Kidney epithelial cell (primary cell): ENCODE results near the gene PRXL2C. TPM values are rescaled to one million over a fixed set of nuclear protein-coding genes. Genes with fewer than 3 reads are reported as not detected.
"Not testable (repeated sequence)": the region's sequence is repeated elsewhere in the genome, so short reads cannot be mapped to it uniquely, and the experiment has no call there.

Experiments used
- DNase-seq: peaks from one replicate; pipeline ENCODE4 v3.0.0-alpha.2; 2010; ENCODE audit warnings: low read depth
- H3K27me3 ChIP-seq: 2 replicates; pipeline ENCODE4 v1.6.0; 2011; ENCODE audit warnings: low read length; ENCODE audit not compliant: control insufficient read depth, insufficient read depth
- H3K36me3 ChIP-seq: 2 replicates; pipeline ENCODE4 v1.5.1; 2011; ENCODE audit warnings: low read length; ENCODE audit not compliant: control insufficient read depth, insufficient read depth
- H3K4me3 ChIP-seq: 2 replicates; pipeline ENCODE4 v1.5.1; 2011; ENCODE audit warnings: low read depth, mild to moderate bottlenecking, control low read depth, low read length
- total RNA-seq: library from RNA; depleted of rRNA; stranded (reverse); fragments of >200 nt; gene quantifications from 2 replicates; pipeline ENCODE4 v1.2.3, GENCODE V29; 2015
- TF ChIP-seq, protein P1 (sequence below): IDR thresholded peaks from 2 replicates; pipeline ENCODE4 v1.5.1; 2011; ENCODE audit warnings: mild to moderate bottlenecking, moderate library complexity, low read length, control low read depth, inconsistent platforms; ENCODE audit not compliant: insufficient read depth, poor library complexity, severe bottlenecking

The PRXL2C gene
- total RNA-seq, 1 donor from 2014 or later: 14.1 TPM

DNA sequence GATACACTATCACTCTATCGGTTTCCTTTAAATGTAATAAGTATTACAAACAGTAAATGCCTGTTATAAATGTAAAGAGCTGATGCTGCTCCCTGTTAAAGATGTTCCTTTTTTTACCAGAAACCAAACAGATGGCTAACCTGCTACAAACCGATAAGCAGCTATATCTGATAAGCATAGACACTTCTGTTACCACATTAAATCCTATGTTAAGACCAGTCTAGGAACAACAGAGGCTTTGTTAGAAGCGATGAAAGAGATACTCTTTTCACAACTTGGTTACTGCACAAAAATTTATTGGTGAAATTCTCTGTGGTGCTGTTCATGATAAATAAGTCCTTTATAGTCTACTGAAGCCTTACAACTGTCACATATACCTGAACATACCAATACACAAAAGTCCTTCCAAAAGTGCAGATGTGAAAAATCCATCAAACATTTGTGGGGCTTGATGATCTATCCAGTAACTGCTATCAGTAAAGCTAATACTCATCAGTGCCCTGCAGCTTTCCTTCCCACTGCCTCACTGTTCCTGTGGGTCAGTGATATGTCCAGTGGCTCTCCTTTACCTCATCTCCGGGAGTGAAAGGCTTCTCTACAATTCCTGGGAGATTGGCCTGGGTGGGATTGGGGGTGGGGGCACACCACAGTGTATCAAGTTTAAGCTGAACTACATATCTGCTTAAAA is 25.8 kb upstream of the PRXL2C start:
- Histone ChIP-seq H3K4me3 (no peak overlapping the region), H3K36me3 (no peaks in the 10 kb centered on the region), H3K27me3 (no peaks in the 10 kb centered on the region)
- no peak for DNase-seq
- TF ChIP-seq, protein P1, sequence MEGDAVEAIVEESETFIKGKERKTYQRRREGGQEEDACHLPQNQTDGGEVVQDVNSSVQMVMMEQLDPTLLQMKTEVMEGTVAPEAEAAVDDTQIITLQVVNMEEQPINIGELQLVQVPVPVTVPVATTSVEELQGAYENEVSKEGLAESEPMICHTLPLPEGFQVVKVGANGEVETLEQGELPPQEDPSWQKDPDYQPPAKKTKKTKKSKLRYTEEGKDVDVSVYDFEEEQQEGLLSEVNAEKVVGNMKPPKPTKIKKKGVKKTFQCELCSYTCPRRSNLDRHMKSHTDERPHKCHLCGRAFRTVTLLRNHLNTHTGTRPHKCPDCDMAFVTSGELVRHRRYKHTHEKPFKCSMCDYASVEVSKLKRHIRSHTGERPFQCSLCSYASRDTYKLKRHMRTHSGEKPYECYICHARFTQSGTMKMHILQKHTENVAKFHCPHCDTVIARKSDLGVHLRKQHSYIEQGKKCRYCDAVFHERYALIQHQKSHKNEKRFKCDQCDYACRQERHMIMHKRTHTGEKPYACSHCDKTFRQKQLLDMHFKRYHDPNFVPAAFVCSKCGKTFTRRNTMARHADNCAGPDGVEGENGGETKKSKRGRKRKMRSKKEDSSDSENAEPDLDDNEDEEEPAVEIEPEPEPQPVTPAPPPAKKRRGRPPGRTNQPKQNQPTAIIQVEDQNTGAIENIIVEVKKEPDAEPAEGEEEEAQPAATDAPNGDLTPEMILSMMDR: no peak

DNA sequence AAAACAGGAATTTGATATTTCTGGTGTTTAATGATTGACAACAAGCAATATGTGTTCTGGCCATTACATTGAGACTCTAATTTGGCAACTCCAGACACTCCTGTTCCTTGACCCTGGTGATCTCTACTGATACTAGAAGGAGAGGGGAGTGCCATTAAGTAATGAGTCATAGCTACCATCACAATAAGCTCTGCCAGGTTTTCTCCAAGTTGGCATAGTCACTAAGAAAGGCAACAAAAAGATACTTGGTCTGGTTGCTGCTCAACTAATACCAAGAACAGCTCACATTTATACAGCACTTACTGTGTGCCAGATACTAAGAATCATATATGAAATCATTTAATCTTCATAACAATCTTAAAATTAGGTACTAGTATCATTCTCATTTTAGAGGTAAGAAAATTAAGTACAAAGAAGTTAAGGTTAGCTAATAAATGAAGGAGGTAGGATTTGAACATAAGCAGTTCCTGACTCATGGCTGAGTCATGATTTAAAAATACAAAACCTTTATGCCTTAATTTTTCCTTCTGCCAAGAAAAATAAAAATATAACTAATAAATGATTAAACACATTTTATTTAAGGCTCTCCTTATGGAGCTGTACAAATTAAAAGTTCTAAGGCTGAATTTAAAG is 19.9 kb upstream of the PRXL2C start:
- TF ChIP-seq, protein P1: no peak
- Histone ChIP-seq H3K27me3 (no peaks in the 10 kb centered on the region), H3K36me3 (no peaks in the 10 kb centered on the region), H3K4me3 (no peak overlapping the region)
- DNase-seq: no peak

DNA sequence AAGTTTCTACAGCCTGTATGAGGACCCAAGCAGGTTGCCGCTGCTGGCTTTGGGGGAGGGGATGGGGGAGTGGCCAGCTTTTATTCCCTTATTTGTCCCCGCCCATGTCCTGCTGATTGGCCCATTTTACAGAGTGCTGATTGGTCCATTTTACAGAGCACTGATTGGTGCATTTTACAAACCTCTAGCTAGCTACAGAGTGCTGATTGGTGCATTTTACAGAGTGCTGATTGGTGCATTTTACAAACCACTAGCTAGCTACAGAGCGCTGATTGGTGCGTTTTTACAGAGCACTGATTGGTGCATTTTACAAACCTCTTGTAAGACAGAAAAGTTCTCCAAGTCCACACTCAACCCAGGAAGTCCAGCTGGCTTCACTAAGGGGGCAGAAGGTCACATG is 18.7 kb upstream of the PRXL2C start:
- not testable (repeated sequence) for H3K4me3 ChIP-seq, H3K27me3 ChIP-seq, DNase-seq, H3K36me3 ChIP-seq

DNA sequence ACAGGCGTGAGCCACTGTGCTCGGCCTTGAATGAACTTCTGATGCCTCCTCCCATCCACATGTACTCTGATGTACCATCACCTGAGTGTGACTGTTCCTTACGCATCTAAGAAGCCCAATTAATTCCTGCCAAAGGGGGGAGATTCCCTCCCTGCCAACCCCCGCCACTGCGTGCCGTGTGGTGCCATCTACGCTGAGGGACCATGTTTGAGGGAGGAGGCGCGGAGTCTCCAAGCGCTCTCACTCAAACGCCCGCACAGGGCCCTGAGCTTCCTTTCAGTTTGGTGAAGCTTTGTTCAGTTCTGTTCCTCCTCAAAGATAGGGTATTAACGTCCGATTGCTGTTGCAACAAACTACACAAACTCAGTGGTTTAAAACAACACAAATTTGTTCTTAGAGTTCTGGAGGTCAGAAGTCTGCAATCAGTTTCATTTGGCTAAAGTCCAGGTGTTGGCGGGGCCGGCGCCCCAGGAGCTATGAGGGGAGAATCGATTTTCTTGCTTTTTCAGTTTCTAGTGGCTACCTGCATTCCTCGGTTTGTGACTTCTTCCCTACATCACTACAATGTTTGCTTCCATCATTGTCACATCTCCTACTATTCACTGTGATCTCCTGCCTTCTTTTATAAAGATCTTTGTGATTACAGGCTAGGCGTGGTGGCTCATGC is 13.9 kb upstream of the PRXL2C start:
- no peak overlapping the region for H3K4me3 ChIP-seq
- no peaks in the 10 kb centered on the region for H3K27me3 ChIP-seq
- H3K36me3 ChIP-seq: no peaks in the 10 kb centered on the region
- DNase-seq: no peak
- TF ChIP-seq, protein P1: no peak

DNA sequence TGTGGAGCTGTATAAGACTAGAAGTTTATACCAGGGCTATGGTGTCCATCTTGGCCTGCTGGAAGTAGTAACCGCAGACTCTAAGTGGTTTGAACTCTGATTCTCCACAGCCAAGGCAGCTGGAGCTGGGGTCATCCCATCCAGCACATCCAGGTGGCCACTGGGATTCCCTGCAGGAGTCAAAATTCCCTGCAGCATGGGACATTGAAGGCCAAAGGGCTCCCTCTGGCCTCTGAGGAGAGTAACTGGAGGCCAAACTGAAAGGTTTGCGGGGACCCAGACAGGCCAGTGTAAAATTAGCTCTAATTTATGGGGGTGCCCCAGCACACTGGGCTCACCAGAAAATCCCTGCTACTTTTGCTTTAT is 12.2 kb upstream of the PRXL2C start:
- no peak for DNase-seq
- Histone ChIP-seq H3K36me3 (no peaks in the 10 kb centered on the region), H3K4me3 (no peak overlapping the region), H3K27me3 (no peaks in the 10 kb centered on the region)
- TF ChIP-seq, protein P1: no peak

DNA sequence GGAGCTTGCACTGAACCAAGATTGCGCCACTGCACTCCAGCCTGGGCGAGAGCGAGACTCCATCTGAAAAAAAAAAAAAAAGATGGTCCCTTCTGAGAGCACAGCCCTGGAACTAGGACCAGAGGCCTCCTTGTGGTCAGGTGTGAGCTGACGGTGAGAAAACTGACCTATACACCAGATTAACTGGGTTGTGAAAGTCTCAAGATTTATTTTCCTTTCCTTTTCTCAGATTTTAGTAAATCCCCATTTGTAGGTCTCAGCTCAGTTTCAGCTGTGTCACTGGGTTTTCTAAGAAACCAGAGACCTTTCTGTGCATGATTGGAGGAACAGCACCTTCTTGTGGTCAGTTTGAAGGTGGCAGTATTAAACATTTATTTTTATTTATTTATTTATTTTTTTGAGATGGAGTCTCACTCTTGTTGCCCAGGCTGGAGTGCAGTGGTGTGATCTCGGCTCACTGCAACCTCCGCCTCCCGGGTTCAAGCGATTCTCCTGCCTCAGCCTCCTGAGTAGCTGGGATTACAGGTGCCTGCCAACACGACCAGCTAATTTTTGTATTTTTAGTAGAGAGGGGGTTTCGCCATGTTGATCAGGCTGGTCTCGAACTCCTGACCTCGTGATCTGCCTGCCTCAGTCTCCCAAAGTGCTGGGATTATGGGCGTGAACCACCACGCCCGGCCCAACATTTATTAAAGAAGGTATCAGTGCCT is 11.7 kb upstream of the PRXL2C start:
- TF ChIP-seq, protein P1: peak; percentile 73

More for the DNA sequence above, 11.7 kb upstream of the PRXL2C start:
- H3K27me3 ChIP-seq, DNase-seq, H3K36me3 ChIP-seq, H3K4me3 ChIP-seq: not testable (repeated sequence)
